Stimulated activated CD8-positive, alpha-beta memory T cell treated with anti-CD3 and anti-CD28 coated beads, Interleukin-7, amount 100 ng/mL, for 4 hours (primary cell): ENCODE measurements around the gene AOX1.
"Not testable (repeated sequence)": the region's sequence is repeated elsewhere in the genome, so short reads cannot be mapped to it uniquely, and the experiment has no call there.

Experiments used
- DNase-seq, 2 donors: peaks; one replicate each; pipeline ENCODE4 v3.0.0-alpha.2; 2020; ENCODE audit warnings: low read depth in 2 of 2

AOX1 gene

DNA sequence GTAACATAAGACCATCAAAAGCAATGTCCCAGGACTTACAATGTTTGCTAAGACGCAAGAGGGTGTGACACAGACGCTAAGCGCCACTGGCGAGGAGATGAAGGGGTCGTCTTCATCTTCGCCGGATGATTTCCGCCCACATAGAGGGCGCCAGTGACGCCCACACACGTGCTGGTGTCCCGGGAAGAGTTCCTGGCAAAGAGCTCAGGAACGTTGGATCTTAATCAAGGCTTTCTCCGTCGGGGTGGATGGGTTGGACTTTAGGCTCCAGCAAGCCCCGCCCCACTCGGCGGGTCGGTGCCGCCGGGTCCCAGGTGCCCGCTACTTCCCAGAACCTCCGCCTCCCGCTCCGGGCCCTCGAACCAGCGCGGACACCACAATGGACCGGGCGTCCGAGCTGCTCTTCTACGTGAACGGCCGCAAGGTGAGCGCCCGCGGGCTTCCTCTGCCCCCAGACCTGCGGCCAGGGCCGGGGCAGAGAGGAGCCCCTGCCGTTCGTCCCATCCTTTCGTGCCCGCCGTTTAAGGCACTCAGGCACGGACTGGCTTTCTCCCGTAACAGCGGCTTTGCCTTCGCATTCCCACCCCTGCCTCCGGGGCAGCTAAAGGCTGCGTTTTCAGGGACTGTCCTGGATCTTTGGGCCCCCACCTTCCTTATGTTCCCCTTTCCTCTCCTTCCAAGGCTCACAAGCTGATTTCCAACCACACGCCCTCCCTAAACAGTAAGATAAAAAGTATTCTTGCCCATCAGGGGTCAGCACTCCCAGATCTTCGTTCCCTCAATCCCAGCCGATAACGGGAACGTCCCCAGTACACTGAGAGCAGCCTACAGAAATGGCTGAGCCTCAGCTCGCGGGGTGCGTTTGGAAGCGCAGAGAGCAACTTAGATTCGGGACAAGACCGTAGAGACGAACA, at the start of gene AOX1:
Gene AOX1, plus strand, starts transcription at position 285 of the 914 bp plus-strand sequence. Its CDS starts 95 bp downstream, at position 380.
- DNase-seq = peak in 1 of 2 donors; percentile 4

- DNase-seq = no peak
These were observed 47.7 kb upstream of the AOX1 start for GRCh38 chr2:200538139-200538538.

- DNase-seq = no peak
These were observed 45.0 kb upstream of the AOX1 start for GRCh38 chr2:200540793-200541192.

GRCh38 chr2:200566596-200566995, 19.2 kb upstream of the AOX1 start:
- not testable (repeated sequence) for DNase-seq

- DNase-seq = no peak
These were observed 17.9 kb upstream of the AOX1 start for GRCh38 chr2:200567932-200568331.

DNA sequence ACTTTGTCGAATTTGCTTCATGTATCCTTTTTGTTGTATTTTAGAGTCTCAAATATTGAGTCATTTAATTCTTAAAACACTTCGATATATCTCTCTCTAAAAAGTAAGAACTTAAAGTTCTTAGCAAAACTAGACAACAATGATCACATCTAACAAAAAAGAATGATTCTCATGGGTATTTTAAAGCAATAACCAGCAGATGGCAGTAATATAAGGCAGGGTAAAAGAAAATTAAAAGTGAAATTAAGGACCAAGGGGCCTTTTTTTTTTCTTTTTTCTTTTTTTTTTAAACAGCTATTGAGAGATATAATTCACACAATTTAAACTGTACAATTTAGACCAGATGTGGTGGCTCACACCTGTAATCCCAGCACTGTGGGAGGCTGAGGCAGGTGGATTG, 9.9 kb upstream of the AOX1 start:
- DNase-seq = no peak

GRCh38 chr2:200577027-200577426, 8.8 kb upstream of the AOX1 start:
- no peak for DNase-seq

DNA sequence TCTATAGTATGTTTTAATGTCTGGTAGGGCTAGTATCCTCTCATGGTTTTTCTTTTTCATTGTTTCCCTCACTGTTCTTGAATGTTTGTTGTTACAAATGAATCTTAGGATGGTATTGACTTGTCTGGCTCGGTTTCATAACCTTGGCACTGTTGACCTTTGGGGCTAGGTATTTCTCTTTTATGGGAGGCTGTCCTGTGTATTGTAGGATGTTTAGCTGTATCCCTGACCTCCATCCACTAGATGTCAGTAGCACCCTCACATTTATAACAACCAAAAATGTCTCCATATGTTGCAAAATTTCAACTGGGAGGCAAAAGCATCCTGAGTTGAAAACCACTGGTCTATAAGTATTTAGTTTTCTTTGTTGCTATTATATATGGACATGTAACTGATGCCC, 7.0 kb upstream of the AOX1 start:
- DNase-seq = no peak

- no peak for DNase-seq
These were observed 1.2 kb upstream of the AOX1 start for GRCh38 chr2:200584639-200585038.

- DNase-seq = no peak
These were observed 479 bp upstream of the AOX1 start for GRCh38 chr2:200585340-200585729.

DNA sequence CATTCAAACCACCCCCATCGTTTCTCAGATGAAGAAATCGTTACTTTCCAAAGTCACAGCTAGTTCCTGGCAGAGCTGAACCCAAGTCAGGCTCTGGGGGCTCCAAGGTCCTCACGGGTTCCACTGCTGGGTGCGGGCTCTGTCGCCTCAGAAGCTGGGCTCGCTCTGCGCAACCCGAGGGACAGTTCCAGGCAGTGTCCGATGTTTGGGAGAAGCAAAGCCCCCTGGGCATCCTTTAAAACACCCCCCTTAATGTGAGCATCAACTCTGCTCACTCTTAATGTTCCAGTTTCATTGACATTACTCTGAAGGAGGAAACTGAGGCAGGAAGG, 796 bp downstream of the AOX1 start:
- no peak for DNase-seq

GRCh38 chr2:200587007-200587616, 1.3 kb downstream of the AOX1 start:
- no peak for DNase-seq

GRCh38 chr2:200588076-200588678, 2.4 kb downstream of the AOX1 start:
- DNase-seq = no peak

GRCh38 chr2:200590090-200590489, 4.3 kb downstream of the AOX1 start:
- DNase-seq = no peak

DNA sequence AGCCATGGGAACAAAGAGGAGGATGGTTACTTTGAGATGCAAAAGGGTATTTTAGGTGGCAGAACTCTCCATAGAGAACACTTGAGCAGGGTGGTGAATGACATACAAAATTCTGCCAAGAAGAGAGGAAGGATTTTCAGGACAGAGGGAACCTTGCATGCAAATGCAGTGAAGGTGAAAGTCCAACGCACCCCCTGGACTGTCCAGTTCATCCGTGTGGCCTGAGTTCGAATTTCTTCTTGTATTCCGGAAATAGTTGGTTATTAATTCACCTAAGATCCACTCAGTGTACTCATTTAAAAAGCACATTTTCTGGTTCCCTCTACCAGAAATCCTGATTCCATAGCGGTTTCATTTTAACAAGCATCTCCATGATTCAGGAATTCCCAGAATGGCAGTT, 5.5 kb downstream of the AOX1 start:
- no peak for DNase-seq

DNA sequence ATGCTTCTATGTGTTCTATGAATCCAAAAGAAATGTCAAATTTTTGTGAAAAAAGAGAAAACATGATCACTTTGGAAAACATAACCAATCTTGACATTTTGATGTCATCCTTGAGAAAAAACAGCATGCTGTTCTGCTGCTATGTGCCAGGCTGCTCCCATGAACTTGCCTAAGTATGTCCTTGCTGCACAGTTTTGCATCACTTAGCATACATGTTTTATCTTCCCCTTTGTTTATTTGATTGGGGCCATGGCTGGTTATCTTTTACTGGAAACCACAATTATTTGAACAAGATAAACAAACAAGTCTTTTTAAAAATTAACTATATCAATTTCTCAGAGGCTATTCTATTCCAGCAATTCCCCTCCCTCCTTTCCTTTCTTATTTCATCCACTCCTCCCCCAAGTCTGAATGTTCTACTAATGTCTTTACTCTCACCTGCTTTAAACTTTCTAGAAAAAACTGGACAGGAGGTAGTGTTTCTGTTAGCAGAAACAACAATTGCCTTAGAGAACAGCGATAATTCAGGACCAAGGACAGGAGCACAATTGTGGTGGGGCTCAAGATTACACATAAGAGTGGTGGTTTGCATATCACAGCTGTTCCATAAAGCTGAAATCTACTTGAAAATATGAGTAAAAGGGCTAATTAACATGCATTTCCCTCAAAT, 6.7 kb downstream of the AOX1 start:
- DNase-seq = no peak

- DNase-seq = no peak
These were observed 8.1 kb downstream of the AOX1 start for GRCh38 chr2:200593905-200594304.

DNA sequence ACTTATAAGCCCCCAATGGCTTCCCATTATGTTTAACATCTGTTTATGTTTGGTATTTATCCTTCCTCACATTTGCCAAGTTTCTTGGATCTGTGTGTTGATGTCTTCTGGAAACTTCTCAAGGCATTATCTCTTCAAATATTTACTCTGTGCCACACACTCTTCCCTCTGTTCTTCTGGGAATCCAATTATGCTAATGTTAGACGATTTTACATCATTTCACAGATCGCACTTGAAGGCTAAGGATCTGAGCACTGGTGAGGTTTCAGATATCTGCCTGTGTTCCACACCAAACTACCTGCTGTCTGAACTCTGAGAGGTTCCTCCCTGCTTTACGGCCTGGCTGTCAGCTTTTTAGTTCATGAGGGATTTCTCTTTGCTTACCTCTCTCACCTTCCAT, 10.1 kb downstream of the AOX1 start:
- no peak for DNase-seq

GRCh38 chr2:200596774-200597570, 11.2 kb downstream of the AOX1 start:
- DNase-seq = no peak

GRCh38 chr2:200599206-200599605, 13.4 kb downstream of the AOX1 start:
- no peak for DNase-seq

- DNase-seq = no peak
These were observed 14.9 kb downstream of the AOX1 start for GRCh38 chr2:200600549-200601225.
